ENCODE results near the gene MEGF9. TPM values are rescaled to one million over a fixed set of nuclear protein-coding genes. Genes with fewer than 3 reads are reported as not detected.

MEGF9 gene
- total and polyA plus RNA-seq, 4 donors, result 15.5 to 27.4 (median 19.3) TPM

GRCh38 chr9:120693700-120694008, 20.6 kb downstream of the MEGF9 start:
- Histone ChIP-seq H3K36me3 (ENCODE audit: control insufficient read depth in 4 of 4, insufficient read depth in 3 of 4, low read depth in 1 of 4, low read length in 3 of 4) (no peaks in the 10 kb centered on the region), H3K9me3 (ENCODE audit: control insufficient read depth in 4 of 4, low read length in 3 of 4) (no peaks in the 10 kb centered on the region), H3K27ac (ENCODE audit: low read depth in 1 of 2, low read length in 2 of 2) (no peak overlapping the region), H3K4me1 (ENCODE audit: control insufficient read depth in 4 of 4, insufficient read depth in 4 of 4, low read length in 3 of 4) (peaks cover 7 to 26% (median 14%) of the 10 kb centered on the region in 4 donors), H3K9ac (ENCODE audit: low read depth in 1 of 2, low read length in 2 of 2) (no peak overlapping the region), H3K27me3 (ENCODE audit: control insufficient read depth in 4 of 4, insufficient read depth in 4 of 4, low read length in 3 of 4) (no peaks in the 10 kb centered on the region), H3K4me3 (ENCODE audit: low read depth in 1 of 3, low read length in 3 of 3) (no peak overlapping the region)
- TF ChIP-seq CTCF (IDR thresholded peaks at IDR 0.05; ENCODE audit: low read depth, low read length, missing input control) (no peak), ATF3 (IDR thresholded peaks at IDR 0.05) (no peak), GABPA (IDR thresholded peaks at IDR 0.05 in 1 of 2, conservative IDR thresholded peaks at IDR 0.05 in 1 of 2) (no peak), EGR1 (IDR thresholded peaks at IDR 0.05; ENCODE audit: low read depth in 2 of 2) (no peak), NR2F2 (IDR thresholded peaks at IDR 0.05) (no peak), RAD21 (IDR thresholded peaks at IDR 0.05) (no peak), FOXA1 (IDR thresholded peaks at IDR 0.05) (no peak), YY1 (IDR thresholded peaks at IDR 0.05) (no peak), MAX (IDR thresholded peaks at IDR 0.05) (no peak), JUND (IDR thresholded peaks at IDR 0.05) (no peak), FOXA2 (IDR thresholded peaks at IDR 0.05) (no peak), SP1 (IDR thresholded peaks at IDR 0.05) (no peak), HNF4A (conservative IDR thresholded peaks at IDR 0.05) (no peak), REST (IDR thresholded peaks at IDR 0.05) (no peak), HNF4G (IDR thresholded peaks at IDR 0.05) (no peak), RXRA (IDR thresholded peaks at IDR 0.05) (no peak), ZBTB33 (IDR thresholded peaks at IDR 0.05) (no peak), TAF1 (conservative IDR thresholded peaks at IDR 0.05) (no peak)
- no peak for DNase-seq (ENCODE audit: low spot score)
